ENCODE data around the gene UGT1A9.

- TF ChIP-seq CTCF (IDR thresholded peaks at IDR 0.05), result no peak
- no peak for TF ChIP-seq POLR2A (IDR thresholded peaks at IDR 0.05)
Measured at GRCh38 chr2:233820774-233821105, 149.0 kb downstream of the UGT1A9 start.
